ENCODE data around the gene RIF1. TPM values are rescaled to one million over a fixed set of nuclear protein-coding genes. Genes with fewer than 3 reads are reported as not detected.
A peak's percentile ranks its signal among the peaks of the same experiment; 100 is the strongest.

Gene RIF1
- total and polyA plus RNA-seq, 9 of the 15 experiments (the other 6 are each of a cell fraction or from before 2014, with no cell fraction given): 11.0 to 109 (median 44.2) TPM

GRCh38 chr2:151409601-151410484, at the start of gene RIF1 (continued):
- TF ChIP-seq, protein P1, sequence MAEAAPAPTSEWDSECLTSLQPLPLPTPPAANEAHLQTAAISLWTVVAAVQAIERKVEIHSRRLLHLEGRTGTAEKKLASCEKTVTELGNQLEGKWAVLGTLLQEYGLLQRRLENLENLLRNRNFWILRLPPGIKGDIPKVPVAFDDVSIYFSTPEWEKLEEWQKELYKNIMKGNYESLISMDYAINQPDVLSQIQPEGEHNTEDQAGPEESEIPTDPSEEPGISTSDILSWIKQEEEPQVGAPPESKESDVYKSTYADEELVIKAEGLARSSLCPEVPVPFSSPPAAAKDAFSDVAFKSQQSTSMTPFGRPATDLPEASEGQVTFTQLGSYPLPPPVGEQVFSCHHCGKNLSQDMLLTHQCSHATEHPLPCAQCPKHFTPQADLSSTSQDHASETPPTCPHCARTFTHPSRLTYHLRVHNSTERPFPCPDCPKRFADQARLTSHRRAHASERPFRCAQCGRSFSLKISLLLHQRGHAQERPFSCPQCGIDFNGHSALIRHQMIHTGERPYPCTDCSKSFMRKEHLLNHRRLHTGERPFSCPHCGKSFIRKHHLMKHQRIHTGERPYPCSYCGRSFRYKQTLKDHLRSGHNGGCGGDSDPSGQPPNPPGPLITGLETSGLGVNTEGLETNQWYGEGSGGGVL (CRISPR knock-in tag; IDR thresholded peaks at IDR 0.05): no peak
- TF ChIP-seq MTA3 (IDR thresholded peaks at IDR 0.05; ENCODE audit: borderline replicate concordance) (peak; percentile 75), ZBTB43 (CRISPR knock-in tag; IDR thresholded peaks at IDR 0.05) (no peak; the same call in 1 of the 2 replicates), POLR2H (tag; IDR thresholded peaks at IDR 0.05; ENCODE audit: low read depth) (peak; percentile 83), GABPB1 (CRISPR knock-in tag; IDR thresholded peaks at IDR 0.05) (peak; percentile 81), SMARCA4 (IDR thresholded peaks at IDR 0.05) (0 out of 2 replicates have a peak, but pooled peaks have one; percentile 73), MTA1 (IDR thresholded peaks at IDR 0.05; ENCODE audit: borderline replicate concordance) (no peak), CREB1 (IDR thresholded peaks at IDR 0.05) (peak; percentile 71; the same call in 1 of the 2 replicates), CREB1 (CRISPR knock-in tag; IDR thresholded peaks at IDR 0.05) (peak; percentile 87), ZNF830 (CRISPR knock-in tag; IDR thresholded peaks at IDR 0.05) (no peak), PRMT5 (CRISPR knock-in tag; IDR thresholded peaks at IDR 0.05) (no peak), ZNF583 (CRISPR knock-in tag; IDR thresholded peaks at IDR 0.05) (no peak), ZNF79 (CRISPR knock-in tag; IDR thresholded peaks at IDR 0.05; ENCODE audit: low read depth) (no peak), RBM39 (optimal IDR thresholded peaks at IDR 0.05; ENCODE audit: low read depth, low read length) (no peak), GATA2 (CRISPR knock-in tag; IDR thresholded peaks at IDR 0.05) (0 out of 2 replicates have a peak, but pooled peaks have one; percentile 58)
- TF ChIP-seq, protein P2, sequence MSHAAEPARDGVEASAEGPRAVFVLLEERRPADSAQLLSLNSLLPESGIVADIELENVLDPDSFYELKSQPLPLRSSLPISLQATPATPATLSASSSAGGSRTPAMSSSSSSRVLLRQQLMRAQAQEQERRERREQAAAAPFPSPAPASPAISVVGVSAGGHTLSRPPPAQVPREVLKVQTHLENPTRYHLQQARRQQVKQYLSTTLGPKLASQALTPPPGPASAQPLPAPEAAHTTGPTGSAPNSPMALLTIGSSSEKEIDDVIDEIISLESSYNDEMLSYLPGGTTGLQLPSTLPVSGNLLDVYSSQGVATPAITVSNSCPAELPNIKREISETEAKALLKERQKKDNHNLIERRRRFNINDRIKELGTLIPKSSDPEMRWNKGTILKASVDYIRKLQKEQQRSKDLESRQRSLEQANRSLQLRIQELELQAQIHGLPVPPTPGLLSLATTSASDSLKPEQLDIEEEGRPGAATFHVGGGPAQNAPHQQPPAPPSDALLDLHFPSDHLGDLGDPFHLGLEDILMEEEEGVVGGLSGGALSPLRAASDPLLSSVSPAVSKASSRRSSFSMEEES (CRISPR knock-in tag; IDR thresholded peaks at IDR 0.05): no peak
- TF ChIP-seq, protein P3, sequence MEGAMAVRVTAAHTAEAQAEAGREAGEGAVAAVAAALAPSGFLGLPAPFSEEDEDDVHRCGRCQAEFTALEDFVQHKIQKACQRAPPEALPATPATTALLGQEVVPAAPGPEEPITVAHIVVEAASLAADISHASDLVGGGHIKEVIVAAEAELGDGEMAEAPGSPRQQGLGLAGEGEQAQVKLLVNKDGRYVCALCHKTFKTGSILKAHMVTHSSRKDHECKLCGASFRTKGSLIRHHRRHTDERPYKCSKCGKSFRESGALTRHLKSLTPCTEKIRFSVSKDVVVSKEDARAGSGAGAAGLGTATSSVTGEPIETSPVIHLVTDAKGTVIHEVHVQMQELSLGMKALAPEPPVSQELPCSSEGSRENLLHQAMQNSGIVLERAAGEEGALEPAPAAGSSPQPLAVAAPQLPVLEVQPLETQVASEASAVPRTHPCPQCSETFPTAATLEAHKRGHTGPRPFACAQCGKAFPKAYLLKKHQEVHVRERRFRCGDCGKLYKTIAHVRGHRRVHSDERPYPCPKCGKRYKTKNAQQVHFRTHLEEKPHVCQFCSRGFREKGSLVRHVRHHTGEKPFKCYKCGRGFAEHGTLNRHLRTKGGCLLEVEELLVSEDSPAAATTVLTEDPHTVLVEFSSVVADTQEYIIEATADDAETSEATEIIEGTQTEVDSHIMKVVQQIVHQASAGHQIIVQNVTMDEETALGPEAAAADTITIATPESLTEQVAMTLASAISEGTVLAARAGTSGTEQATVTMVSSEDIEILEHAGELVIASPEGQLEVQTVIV (CRISPR knock-in tag; IDR thresholded peaks at IDR 0.05; ENCODE audit: borderline replicate concordance): no peak
- TF ChIP-seq, protein P4, sequence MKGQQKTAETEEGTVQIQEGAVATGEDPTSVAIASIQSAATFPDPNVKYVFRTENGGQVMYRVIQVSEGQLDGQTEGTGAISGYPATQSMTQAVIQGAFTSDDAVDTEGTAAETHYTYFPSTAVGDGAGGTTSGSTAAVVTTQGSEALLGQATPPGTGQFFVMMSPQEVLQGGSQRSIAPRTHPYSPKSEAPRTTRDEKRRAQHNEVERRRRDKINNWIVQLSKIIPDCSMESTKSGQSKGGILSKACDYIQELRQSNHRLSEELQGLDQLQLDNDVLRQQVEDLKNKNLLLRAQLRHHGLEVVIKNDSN (CRISPR knock-in tag; IDR thresholded peaks at IDR 0.05): peak; percentile 80
- TF ChIP-seq, protein P5, sequence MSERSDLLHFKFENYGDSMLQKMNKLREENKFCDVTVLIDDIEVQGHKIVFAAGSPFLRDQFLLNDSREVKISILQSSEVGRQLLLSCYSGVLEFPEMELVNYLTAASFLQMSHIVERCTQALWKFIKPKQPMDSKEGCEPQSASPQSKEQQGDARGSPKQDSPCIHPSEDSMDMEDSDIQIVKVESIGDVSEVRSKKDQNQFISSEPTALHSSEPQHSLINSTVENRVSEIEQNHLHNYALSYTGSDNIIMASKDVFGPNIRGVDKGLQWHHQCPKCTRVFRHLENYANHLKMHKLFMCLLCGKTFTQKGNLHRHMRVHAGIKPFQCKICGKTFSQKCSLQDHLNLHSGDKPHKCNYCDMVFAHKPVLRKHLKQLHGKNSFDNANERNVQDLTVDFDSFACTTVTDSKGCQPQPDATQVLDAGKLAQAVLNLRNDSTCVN (CRISPR knock-in tag; IDR thresholded peaks at IDR 0.05): no peak

Measured in K562 (cell line).